Ovary (tissue), 9 donors: ENCODE results near the gene MAN2A1. TPM values are rescaled to one million over a fixed set of nuclear protein-coding genes. Genes with fewer than 3 reads are reported as not detected.
"Not testable (repeated sequence)": the region's sequence is repeated elsewhere in the genome, so short reads cannot be mapped to it uniquely, and the experiment has no call there.

Experiments used
- DNase-seq, 5 donors: peaks; one replicate each; pipeline ENCODE4 v3.0.0-alpha.2; 2019 to 2020
- H3K27ac ChIP-seq, 2 donors: fragments of 200-600 bp; one replicate each; pipeline versions ENCODE4 v1.5.1 to v1.8.0; 2019 to 2022
- H3K27me3 ChIP-seq: fragments of 200-600 bp; one replicate; pipeline ENCODE4 v1.8.0; 2022
- H3K36me3 ChIP-seq: fragments of 200-600 bp; sonication (generic); one replicate; pipeline ENCODE4 v1.5.1; 2019
- H3K4me1 ChIP-seq: one replicate; pipeline ENCODE4 v1.8.1; 2013; ENCODE audit warnings: mild to moderate bottlenecking, moderate library complexity; ENCODE audit not compliant: insufficient read depth
- H3K4me3 ChIP-seq: fragments of 200-600 bp; sonication (generic); one replicate; pipeline ENCODE4 v1.5.1; 2017
- H3K9me3 ChIP-seq, 2 donors: fragments of 200-600 bp in 1 of 2; sonication (generic) in 1 of 2; one replicate each; pipeline versions ENCODE4 v1.5.1 to v1.8.1; 2013 to 2019; ENCODE audit warnings: mild to moderate bottlenecking in 1 of 2, moderate library complexity in 1 of 2
- EP300 ChIP-seq: sonication (generic); formaldehyde crosslinking; IDR thresholded peaks from one replicate; pipeline ENCODE4 v1.6.1; 2017; ENCODE audit warnings: antibody characterized with exemption
- POLR2A ChIP-seq: fragments of 450-650 bp; IDR thresholded peaks from one replicate; pipeline ENCODE4 v1.6.1; 2017; ENCODE audit warnings: antibody characterized with exemption, mild to moderate bottlenecking, moderate library complexity
- WGBS, 3 donors: extraction: QIAGEN DNeasy Blood & Tissue Kit in 1 of 3; methylation state at CpG; one replicate each; pipeline versions ENCODE4 v1.1.5 to v1.1.7; 2013 to 2017; 5-methylcytosine and 5-hydroxymethylcytosine counted together
- intact Hi-C, 4 donors: fragments of 100-400 bp; cut with DNase I; formaldehyde crosslinking; loops; one replicate each; pipeline versions ENCODE4 v1.11.0 to v1.15.1; 2022 to 2023
- polyA plus RNA-seq, 2 donors: library from polyadenylated mRNA; stranded (reverse); fragments of 200-250 nt in 1 of 2; fragments of 350-450 nt in 1 of 2; fragmentation: Illumina TruSeq in 1 of 2; extraction: RNeasy Lipid Tissue Mini Kit (QIAGEN cat#74804) in 1 of 2; gene quantifications; one replicate each; pipeline ENCODE4 v1.2.3, GENCODE V29; 2013 to 2014
- total RNA-seq, 7 donors: library from RNA; depleted of rRNA in 2 of 7; stranded (reverse); fragments of >200 nt in 2 of 7; fragmentation: NEBNext Ultra II Directional in 3 of 7; extraction: Animal tissue kit (Norgen Biotek cat#: 25700) in 3 of 7; gene quantifications; one replicate each; pipeline versions ENCODE4 v1.1.0 to v1.2.4, GENCODE V29; 2016 to 2023
- TF ChIP-seq, protein P1 (sequence below), 3 donors: fragments of 450-650 bp in 2 of 3; fragments of 200-600 bp in 1 of 3; IDR thresholded peaks; one replicate each; pipeline versions ENCODE4 v1.5.1 to v1.8.0; 2016 to 2022; ENCODE audit warnings: antibody characterized with exemption in 3 of 3, mild to moderate bottlenecking in 1 of 3
- donor health status: DM: no; HTN: no; CAD: no; lungs with moderate emphysema.
- donor health status: DM: no; HTN: no; CAD: no.
- donor health status: Bipolar disorder and iron deficiency.
- donor health status: DM: yes; HTN: yes; CAD: no.
- donor health status: DM: no; HTN: no; CAD: no.
- donor health status: DM: yes; HTN: yes; CAD: no.

MAN2A1 gene
- total and polyA plus RNA-seq, 9 donors, result 10.7 to 56.5 (median 31.1) TPM

DNA sequence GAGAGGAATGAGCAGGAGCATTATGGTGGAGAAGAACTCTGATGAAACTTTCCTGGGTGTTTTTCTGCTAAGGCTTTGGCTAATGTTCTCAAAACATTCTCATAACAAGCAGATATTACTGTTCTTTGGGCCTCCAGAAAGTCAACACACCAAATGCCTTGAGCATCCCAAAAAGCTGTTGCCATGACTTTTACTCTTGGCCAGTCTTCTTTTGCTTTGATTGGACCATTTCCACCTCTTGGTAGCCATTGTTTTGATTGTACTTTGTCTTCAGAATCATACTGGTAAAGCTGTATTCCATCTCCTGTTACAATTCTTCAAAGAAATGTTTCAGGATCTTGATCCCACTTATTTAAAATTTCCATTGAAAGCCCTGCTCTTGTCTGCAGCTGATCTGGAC is 139.6 kb downstream of the MAN2A1 start:
- no peaks in the 10 kb centered on the region for H3K27me3 ChIP-seq
- no peaks in the 10 kb centered on the region for H3K9me3 ChIP-seq
- no peaks in the 10 kb centered on the region for H3K4me1 ChIP-seq
- TF ChIP-seq POLR2A (no peak), EP300 (no peak)
- TF ChIP-seq, protein P1, sequence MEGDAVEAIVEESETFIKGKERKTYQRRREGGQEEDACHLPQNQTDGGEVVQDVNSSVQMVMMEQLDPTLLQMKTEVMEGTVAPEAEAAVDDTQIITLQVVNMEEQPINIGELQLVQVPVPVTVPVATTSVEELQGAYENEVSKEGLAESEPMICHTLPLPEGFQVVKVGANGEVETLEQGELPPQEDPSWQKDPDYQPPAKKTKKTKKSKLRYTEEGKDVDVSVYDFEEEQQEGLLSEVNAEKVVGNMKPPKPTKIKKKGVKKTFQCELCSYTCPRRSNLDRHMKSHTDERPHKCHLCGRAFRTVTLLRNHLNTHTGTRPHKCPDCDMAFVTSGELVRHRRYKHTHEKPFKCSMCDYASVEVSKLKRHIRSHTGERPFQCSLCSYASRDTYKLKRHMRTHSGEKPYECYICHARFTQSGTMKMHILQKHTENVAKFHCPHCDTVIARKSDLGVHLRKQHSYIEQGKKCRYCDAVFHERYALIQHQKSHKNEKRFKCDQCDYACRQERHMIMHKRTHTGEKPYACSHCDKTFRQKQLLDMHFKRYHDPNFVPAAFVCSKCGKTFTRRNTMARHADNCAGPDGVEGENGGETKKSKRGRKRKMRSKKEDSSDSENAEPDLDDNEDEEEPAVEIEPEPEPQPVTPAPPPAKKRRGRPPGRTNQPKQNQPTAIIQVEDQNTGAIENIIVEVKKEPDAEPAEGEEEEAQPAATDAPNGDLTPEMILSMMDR (IDR thresholded peaks at IDR 0.05), result no peak
- H3K27ac ChIP-seq, result no peak overlapping the region
- no peaks in the 10 kb centered on the region for H3K36me3 ChIP-seq
- DNase-seq, result no peak
- no peak overlapping the region for H3K4me3 ChIP-seq
- intact Hi-C loops, result no loop called here

GRCh38 chr5:109830955-109831502 is 141.3 kb downstream of the MAN2A1 start:
- Histone ChIP-seq H3K9me3 (no peaks in the 10 kb centered on the region), H3K27ac (no peak overlapping the region), H3K4me3 (no peak overlapping the region), H3K36me3 (no peaks in the 10 kb centered on the region), H3K4me1 (no peaks in the 10 kb centered on the region), H3K27me3 (no peaks in the 10 kb centered on the region)
- 78 to 90% (median 84%) methylated on average over 1 of the region's 1 CpG for WGBS, 3 donors
- DNase-seq, result no peak
- TF ChIP-seq EP300 (no peak), POLR2A (no peak)
- TF ChIP-seq, protein P1 (IDR thresholded peaks at IDR 0.05), result no peak
- intact Hi-C loops, result no loop called here

GRCh38 chr5:109832207-109833188 is 142.8 kb downstream of the MAN2A1 start:
- H3K27ac ChIP-seq, H3K4me1 ChIP-seq, DNase-seq, H3K36me3 ChIP-seq, H3K27me3 ChIP-seq, H3K4me3 ChIP-seq, intact Hi-C loops, H3K9me3 ChIP-seq: not testable (repeated sequence)
- WGBS, 3 donors, result 93 to 96% (median 95%) methylated on average over 28 to 42 of the region's 42 CpGs

DNA sequence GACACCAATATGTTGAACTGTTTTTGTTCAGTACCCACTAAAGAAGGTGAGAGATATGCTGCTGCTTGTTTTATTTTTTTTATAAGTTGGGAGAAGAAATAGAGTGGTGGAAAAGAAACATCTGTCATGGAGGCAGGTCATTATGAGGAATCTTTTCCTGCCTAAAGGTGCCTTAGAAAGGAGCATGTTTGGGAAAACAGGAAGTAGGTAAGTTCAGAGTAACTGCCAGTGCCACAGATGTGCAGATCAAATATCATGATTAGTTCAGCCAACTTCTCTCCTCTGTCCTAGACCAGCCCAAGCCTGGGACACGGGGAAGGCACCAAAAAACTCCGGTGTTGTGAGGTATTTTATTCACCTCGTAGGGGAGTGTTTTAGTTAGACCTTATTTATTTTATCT is 144.2 kb downstream of the MAN2A1 start:
- WGBS, 3 donors, result 27 to 39% (median 28%) methylated on average over 3 of the region's 3 CpGs
- Histone ChIP-seq H3K4me3 (no peak overlapping the region), H3K36me3 (no peaks in the 10 kb centered on the region), H3K4me1 (no peaks in the 10 kb centered on the region), H3K27ac (no peak overlapping the region), H3K27me3 (no peaks in the 10 kb centered on the region), H3K9me3 (no peaks in the 10 kb centered on the region)
- intact Hi-C loops, result no loop called here
- no peak for TF ChIP-seq EP300
- DNase-seq, result no peak

GRCh38 chr5:109836280-109836679 is 146.6 kb downstream of the MAN2A1 start:
- H3K27me3 ChIP-seq, result no peaks in the 10 kb centered on the region
- no peak overlapping the region for H3K27ac ChIP-seq
- TF ChIP-seq POLR2A (no peak), EP300 (no peak)
- no peaks in the 10 kb centered on the region for H3K4me1 ChIP-seq
- intact Hi-C loops, result no loop called here
- WGBS, 3 donors, result 90 to 96% (median 91%) methylated on average over 8 of the region's 8 CpGs
- H3K4me3 ChIP-seq, result no peak overlapping the region
- H3K9me3 ChIP-seq, result no peaks in the 10 kb centered on the region
- no peak for DNase-seq
- no peaks in the 10 kb centered on the region for H3K36me3 ChIP-seq

DNA sequence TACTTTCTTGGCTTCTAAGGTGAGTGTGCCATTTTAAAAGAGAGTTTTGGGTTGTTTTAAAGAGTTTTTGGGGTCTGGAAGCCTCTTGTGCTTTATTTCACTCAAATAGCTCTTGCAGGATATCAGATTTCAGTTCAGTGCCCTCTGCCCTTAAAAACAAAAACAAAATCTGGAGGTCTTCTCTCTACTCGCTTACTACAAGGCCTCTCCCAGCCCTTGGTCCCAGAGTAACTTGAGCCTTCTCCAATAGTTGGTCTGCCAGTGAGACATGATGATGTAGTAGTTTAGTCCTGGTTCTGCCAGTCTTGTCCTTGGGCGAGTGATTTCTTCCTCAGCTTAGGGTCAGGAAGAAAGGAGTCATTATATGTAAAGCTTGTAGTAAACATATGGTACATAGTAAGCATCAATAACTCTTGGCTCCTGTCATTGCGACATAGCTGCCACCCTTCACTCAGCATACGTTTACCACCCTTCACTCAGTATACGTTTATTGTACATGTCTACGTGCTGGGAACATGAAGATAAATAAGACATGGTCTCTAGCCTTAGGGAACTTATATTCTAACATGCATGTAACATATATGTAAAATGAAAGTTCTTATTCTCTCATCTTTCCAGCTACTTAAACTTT is 147.6 kb downstream of the MAN2A1 start:
- no peak for TF ChIP-seq POLR2A
- Histone ChIP-seq H3K27ac (no peak overlapping the region), H3K4me1 (no peaks in the 10 kb centered on the region), H3K9me3 (no peaks in the 10 kb centered on the region), H3K4me3 (no peak overlapping the region), H3K36me3 (no peaks in the 10 kb centered on the region), H3K27me3 (no peaks in the 10 kb centered on the region)
- 89 to 94% (median 90%) methylated on average over 6 of the region's 6 CpGs for WGBS, 3 donors
- DNase-seq, result no peak
- intact Hi-C loops, result no loop called here
